ENCODE data around the gene TBC1D7.

GRCh38 chr6:13304101-13304500 lies 24.2 kb downstream of the TBC1D7 start:
- TF ChIP-seq CTCF (IDR thresholded peaks at IDR 0.05) (no peak), POLR2A (IDR thresholded peaks at IDR 0.05) (no peak)

All from upper lobe of left lung (tissue), 4 donors.